ENCODE data around the gene SUPT3H.
"Not testable (repeated sequence)": the region's sequence is repeated elsewhere in the genome, so short reads cannot be mapped to it uniquely, and the experiment has no call there.

Gene SUPT3H

DNA sequence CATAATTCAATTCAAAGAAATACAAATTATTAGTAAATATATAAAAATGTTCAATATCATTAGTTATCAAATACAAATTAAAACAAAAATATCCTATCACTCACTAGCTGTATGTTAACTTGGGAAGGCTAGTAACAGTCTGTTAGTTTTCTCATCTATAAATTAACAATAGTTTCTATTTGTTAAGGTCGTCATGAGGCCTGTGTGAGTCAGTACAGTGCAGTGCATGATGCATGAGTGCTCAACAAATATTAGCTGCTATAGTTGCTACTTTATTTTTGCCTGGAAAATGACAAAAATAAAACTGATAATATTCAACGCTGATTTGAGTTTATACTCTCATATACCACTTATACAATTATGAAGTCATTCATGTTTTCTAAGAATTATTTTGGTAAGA is 451.2 kb downstream of the SUPT3H start:
- no peak for DNase-seq

DNA sequence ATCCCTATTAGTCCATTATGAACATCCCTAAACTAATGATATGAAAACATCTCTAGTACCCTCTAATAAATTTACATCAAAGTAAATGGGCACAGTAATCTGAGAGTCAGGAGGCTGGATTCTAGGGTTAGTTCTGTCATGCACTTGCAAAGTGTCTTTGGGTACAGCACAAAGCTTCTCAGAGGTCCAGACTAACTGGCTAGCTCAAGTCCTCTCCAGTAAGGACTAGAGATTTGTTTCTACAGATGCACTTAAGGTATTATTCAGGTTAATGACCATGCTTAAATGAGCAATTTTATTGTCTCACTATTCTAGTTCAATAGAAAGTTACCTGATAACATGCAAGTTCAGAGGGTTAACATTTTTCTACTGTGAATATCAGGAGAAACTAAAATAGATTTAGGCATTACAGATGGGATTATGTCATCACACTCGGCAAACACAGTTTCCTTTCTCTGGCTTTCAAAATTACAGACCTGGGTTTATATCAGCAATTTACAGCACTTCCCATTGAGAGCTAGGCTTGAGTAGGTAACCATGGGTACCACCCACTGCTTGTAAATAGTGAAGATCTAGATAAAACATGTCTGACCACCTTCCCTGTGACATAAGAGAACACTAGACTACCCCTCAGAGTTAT is 452.5 kb downstream of the SUPT3H start:
- no peak for DNase-seq

DNA sequence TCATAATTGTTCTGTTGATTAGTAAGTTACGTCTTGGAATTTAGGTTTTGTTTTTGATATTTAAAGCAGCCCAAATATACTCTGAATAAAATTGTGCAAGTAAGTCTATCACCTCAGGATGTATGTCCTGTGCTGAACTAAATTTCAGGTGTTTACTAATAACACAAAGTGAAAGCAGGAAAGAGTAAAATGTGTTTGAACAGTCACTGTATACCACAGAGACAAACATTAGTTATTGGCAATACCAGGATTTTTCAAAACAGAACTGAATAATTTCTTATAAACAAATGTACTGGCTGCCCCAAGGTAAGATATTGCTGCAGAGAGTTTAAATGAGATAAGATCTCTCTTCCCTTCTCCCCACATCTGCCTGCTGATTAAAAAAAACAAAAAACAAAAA is 454.3 kb downstream of the SUPT3H start:
- no peak for DNase-seq

DNA sequence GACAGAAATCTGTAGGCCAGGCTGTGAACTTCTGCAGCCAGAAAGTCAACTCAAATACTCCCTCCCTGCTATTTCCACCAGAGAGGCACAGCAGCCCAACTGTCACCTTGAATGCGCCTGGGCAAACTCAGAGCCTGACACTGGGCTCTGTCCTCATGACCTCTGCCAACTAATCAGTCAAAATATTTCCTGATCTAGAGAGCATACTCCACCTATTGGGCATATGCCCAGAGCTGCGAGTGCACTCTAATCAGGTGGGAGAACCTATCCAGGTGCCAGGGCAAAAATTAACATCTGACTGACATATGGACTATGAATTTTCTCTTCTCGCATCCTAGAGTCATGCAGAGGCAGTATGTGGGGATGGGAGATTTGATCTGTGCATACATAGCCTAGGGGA is 455.9 kb downstream of the SUPT3H start:
- DNase-seq = peak; percentile 31

DNA sequence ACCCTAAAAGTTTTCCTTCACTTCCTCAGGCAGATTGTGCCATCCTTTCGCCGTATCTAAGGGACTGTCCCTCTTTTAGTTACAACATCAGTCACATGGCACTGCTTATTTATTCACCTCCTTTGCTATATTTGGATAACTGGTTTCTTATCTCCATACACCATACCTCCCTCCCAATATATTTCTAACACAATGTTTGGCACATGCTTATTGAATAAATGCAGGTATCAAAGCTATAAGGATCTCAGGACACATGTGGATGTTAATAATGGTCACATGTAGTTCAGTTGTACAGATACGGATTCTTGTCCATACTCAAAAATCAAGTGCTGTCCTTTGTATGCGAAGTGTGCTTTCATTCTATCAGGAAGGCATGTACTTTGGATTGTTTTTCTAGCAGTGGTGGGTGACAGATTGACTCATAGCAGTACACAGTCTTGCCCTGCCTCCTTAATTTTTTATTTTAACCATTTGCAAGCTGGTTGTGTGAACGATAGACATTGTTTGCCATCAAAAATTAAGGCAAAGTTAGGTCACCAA is 456.7 kb downstream of the SUPT3H start:
- DNase-seq = no peak

DNA sequence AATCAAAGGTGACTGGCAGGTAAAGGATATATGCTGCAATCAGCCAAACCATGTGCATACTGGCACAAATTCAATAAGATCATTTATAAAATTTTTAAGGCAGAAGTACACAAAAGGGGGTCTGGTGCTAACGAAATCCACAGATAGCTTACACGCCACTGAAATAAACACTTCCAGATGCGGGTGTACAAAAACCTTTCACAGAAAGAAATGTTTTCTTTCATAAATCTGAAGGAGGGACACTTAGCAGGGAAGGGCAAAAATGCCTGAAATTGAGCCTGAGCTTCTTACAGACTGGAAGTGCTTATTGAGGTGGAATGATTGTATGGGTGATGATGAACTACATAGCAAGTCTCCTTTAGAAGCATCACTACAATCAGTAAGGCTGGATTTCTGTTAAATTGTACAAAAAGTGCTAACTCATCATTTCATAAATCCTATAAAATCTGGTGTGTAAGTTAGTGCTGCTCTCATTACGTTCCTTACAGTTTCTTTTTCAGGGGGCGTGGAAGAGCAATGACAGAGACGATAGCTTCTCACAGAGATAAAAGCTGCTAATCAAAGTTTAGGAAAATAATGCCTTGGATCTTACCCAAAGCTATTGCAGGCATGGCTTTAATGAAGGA is 458.9 kb downstream of the SUPT3H start:
- no peak for DNase-seq

DNA sequence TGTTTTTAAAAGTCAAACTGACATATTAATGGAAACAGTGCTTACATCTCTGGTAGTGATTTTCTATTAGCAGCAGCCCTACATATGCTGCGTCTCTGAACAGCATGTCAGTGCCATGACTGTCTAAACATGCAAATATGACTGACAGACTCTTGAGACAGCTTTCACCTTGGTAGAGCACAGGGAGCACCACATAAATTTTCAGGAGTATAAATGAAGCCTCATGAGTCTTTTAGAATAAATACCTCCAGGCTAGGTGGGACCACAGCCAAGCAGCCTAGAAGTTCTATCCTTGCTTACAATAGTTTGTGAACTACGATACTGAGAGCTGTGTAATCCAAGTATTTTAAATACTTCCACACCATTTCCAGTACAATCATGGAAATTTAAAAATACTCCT is 460.3 kb downstream of the SUPT3H start:
- DNase-seq = no peak

DNA sequence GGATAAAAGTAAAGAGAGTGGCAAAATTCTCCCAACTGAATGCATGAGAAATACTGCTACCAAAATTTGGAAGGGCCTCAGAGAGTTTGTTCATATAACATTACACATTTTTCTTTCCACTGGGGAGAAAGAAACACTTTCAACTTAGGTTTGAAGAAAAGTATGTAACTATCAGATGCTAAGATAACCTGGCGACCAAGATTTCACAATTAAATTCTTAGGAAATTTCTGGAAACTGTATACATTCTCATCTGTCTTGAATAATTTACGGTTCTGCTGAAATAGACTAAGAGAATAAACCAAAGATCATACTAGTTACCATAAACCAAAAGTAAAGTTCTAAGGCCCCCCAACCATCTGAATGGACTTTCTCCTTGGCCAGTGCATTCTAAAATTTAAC is 462.6 kb downstream of the SUPT3H start:
- DNase-seq = no peak

DNA sequence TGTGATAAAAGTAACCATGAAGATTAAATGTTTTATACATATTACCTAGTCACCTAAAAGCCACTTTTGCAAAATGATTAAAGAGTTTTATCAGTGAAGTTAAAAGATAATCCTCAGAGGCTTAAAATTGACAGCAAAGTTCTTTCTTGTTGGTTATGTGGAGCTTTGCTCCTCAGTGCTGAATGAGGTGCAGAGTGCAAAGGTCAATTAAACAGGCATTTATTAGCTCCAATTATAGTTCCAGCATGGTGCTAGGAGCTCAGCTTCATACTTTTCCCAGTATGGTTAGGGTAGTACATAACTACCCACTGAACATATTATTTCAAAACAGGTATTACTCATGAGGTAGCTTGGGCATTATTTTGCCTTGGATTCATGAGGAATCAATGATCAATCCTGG is 463.6 kb downstream of the SUPT3H start:
- DNase-seq = no peak

DNA sequence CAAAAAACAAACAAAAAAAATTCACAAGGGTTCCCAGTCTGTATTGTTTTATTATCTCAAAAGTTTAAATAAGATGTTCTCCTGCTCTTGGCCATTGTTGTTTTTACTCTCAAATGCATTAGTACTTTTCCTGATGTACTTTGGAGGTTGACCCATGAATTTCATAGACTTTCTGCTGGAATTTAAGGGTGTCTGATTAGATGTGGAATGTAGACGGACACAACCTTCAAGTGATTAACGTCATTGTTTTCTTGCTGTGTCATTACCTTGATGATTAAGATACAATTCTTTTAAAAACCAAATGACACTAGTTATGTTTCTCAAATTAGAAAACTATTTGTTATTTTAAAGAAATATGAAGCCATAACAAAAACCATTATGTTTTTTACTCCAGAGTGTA is 471.0 kb downstream of the SUPT3H start:
- DNase-seq = no peak

DNA sequence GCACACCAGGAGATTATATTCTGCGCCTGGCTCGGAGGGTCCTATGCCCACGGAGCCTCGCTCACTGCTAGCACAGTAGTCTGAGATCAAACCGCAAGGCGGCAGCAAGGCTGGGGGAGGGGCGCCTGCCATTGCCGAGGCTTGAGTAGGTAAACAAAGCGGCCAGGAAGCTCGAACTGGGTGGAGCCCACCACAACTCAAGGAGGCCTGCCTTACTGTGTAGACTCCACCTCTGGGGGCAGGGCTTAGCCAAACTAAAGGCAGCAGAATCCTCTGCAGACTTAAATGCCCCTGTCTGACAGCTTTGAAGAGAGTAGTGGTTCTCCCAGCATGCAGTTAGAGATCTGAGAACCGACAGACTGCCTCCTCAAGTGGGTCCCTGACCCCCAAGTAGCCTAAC is 477.4 kb downstream of the SUPT3H start:
- not testable (repeated sequence) for DNase-seq

DNA sequence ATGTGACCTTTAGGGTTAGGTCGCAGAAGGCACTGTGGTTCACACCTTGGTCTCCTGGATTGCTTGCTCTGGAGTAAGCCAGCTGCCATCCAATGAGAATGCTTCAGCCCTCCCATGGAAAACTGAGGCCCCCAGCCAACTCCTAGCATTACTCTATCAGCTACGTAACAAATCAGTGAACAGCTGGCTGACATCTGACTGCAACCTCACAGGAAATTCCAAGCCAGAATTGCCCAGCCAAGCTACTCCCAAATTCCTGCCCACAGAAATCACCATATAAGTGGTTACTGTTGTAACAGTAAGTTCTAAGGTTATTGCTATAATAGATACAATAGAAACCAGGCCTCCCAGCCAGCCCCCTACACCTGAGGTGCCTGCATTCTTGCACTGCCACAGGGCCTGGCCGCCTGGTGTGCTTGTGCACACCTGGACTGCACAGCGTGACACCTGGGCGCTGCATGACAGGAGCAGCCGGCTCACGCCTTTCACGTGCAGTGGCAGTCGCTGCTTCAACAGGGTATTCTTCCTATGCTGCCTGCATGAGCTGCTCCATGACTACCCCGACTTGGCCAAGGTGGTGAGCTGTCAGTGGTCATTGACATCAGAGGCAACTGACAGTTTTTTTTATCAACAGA is 479.3 kb downstream of the SUPT3H start:
- no peak for DNase-seq

DNA sequence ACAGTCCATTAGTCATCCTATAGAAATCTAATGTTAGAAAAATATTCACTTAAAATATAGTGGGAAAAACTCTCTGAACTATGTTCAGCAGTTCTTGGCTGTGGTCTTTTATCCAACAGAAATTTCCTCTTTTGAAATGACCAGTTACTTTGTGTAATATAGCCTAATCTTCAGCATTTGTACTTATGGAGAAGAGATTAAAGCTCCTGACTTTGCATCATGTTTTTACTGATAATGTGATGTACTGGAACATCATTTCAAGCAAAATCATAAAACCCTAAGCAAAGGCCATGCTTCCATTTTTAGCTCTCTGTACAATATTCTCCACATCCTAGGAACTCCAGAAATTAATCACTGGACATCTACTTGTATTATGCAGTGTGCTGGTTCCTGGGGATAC is 480.4 kb downstream of the SUPT3H start:
- DNase-seq = no peak

DNA sequence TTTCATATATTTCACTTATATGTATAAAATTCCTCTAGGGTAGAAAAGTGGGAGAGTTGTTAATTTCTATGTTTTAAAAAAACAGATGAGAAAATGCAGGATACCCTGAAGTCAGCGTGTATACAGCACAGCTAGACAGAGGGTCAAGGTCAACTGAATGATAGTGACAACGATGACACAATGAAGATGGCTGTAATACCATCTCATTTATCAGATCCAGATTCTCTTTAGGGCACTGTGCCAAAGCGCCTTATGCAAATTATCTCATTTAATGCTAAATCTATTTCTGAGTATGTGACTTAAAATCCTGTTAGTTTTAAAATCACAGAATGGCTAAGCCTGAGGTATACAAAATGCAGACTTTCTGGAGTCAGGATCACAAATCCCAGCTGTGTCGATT is 481.0 kb downstream of the SUPT3H start:
- DNase-seq = no peak

DNA sequence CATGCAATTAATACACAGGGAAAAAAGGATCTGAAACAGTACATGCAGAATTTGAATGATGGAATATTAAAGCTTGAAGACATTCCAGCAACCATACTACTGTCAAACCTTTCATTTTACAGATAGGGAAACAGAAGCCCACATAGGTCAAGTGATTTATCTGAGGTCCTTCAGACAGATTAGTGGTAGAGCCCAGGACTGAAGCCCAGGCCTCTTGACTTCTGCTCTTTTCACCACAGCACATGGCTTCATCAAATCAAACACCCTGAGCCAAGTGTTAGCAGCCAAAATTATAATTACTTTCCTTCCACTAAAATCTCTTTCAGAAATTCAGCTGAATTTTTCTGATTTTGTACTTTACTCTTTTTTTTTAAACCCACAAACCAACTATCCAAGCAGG is 485.2 kb downstream of the SUPT3H start:
- DNase-seq = no peak

DNA sequence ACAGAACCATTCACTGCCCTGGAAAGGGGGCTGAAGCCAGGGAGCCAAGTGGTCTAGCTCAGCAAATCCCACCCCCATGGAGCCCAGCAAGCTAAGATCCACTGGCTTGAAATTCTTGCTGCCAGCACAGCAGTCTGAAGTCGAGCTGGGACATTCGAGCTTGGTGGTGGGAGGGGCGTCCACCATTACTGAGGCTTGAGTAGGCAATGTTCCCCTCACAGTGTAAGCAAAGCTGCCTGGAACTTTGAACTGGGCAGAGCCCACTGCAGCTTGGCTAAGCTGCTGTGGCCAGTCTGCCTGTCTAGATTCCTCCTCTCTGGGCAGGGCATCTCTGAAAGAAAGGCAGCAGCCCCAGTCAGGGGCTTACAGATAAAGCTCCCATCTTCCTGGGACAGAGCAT is 498.7 kb downstream of the SUPT3H start:
- not testable (repeated sequence) for DNase-seq

DNA sequence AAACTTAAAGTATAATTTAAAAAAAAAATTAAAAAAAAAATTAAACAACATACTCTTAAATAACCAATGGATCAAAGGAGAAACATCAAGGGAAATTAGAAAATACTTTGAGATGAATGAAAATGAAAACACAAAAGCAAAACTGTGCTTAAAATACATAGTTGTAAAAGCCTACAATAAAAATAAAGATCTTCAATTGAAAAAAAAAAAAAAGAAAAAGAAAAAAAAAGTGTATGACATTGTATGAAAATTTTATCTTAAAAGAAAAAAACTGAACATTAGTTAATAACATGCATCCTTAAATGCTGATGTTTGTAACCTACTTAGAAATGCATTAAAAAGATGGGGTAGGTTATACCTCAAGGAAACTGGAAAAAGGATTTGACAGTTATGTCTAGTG is 501.1 kb downstream of the SUPT3H start:
- not testable (repeated sequence) for DNase-seq

DNA sequence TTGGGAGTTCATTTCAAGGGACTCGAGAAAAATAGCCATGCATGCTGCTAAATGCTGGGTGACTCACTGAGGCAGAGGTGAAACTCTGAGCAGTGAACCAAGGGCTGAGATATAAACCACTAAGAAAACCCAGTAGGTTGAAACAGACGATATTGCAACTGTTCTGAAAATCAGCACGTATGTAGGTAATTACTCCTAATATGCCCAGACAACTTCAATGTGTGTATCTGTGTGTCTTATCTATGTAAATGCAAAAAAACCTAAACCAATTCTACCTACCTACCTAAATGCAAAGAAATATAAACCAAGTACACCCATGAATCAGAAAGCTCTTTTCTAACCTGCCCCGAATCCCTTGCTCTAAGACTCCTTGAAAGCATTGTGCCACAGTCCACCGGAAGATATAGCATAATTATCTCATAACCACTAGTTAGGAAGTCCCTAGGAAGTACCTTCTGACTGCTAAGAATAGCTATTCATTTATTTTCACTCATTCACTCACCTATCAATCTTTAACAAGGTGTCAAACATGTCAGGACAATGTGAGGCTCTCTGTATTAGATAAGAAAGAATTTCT is 508.3 kb downstream of the SUPT3H start:
- no peak for DNase-seq

DNA sequence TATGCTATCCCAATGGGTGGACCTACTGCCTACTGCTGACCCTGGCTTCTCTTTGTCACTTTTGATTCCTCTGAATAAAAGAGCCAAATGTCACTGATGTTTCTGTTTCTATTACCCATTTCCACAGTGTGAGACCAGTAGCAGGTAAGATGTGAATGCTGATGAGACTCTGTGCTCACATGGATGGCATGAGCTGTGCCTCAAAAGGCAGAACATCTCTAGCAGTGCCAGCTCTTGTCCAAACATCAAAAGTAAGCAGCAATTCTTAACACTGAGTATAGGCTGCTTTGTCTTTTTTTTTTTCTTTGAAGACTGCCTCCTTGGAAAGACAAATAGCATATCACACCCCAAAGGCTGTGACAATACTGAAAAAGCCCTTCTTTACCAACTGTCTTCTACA is 508.8 kb downstream of the SUPT3H start:
- no peak for DNase-seq

DNA sequence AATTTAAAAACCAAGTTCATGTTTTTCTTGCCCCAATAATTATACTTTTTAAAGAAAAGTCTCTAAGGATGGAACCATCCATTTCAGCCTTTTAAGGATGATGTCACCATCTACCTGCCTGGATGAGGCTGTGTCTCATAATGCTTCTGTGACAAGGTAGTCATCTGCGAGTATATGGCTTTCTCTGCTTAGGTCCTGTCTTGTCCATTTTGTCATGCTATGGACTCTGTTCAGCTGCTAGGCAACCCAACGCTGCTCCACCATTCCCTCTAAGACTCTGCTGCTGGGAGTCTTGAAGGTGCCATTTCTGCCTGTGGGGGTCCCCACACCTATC is 509.4 kb downstream of the SUPT3H start:
- no peak for DNase-seq

DNA sequence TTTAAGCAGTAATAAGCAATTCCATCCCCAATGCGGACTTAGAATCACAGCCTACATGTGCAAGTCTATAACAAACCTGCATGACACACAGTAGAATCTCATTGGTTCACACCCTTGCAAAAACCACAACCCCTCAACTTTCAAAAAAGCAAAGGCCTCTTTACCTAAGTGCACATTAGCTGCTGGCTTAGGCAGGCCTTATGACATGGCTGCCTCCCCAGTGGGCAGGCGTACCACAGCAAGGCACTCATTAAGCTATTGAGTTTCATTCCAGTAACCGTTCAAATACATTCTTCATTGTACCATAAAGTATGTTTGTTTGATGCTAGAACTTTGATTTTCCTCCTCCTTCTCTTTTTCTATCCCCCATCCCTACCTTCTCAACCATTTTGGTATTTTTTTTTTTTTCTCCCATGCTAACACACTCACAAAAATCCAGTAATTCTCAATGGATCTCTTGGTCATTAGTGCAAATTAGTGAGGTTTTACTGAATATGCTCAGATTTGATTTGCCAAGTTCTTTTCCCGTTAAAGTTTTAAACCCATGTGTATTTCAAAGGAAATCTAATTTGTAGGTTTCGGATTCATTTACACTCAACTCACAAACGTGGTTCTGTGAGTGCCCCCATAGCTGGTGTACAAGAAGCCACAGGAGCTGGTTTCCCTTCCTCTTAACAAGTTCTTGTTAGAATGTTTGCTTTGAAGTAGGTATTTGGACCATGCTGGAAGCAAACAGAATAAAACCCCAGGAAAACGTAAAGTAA is 510.0 kb downstream of the SUPT3H start:
- no peak for DNase-seq

DNA sequence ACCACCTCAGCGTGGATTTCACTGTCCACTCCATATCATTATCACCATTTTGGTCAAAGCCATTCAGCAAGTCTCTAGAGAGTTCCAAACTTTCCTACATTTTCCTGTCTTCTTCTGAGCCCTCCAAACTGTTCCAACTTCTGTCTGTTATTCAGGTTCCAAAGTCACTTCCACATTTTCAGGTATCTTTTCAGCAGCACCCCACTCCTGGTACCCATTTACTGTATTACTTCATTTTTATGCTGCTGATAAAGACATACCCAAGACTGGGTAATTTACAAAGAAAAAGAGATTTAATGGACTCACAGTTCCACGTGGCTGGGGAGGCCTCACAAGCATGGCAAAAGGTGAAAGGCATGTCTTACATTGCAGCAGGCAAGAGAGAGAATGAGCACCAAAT is 512.5 kb downstream of the SUPT3H start:
- DNase-seq = not testable (repeated sequence)

DNA sequence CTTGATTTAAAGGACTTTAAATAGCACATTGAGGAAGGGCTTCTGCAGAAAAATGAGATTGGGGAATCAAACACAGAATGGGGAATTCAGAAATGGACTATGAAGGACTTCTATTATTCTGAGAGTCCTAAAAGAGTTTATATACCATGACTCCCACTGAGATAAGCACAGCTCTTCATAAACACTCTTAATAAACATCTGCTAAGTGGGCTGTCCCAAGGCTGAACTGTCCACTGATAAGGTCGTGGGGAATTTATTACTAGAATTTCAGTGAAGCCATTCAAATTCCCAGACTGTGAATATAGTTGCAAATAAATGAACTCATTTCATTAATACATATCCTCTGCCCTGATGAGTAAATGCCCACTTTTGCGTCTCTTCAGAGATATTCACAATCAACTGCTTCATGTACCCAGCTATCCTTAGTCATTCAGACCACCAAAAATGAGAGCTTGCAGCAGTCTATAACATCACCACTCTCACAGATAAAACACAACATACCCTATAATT is 517.8 kb downstream of the SUPT3H start:
- DNase-seq = no peak
